HepG2 (cell line): ENCODE results near the gene ENO3. TPM values are rescaled to one million over a fixed set of nuclear protein-coding genes. Genes with fewer than 3 reads are reported as not detected.

Experiments used
- CREM ChIP-seq, 2 experiments: sonication (generic) in 1 of 2; formaldehyde crosslinking in 1 of 2; IDR thresholded peaks; 2 replicates each; pipeline versions ENCODE4 v1.4.0 to v1.6.1; 2016 to 2020; ENCODE audit warnings: antibody characterized with exemption in 1 of 2, mild to moderate bottlenecking in 1 of 2, missing genetic modification reagents in 1 of 2
- HMG20A ChIP-seq: IDR thresholded peaks from 2 replicates; pipeline ENCODE4 v1.6.1; 2016; ENCODE audit warnings: borderline replicate concordance
- HNF4A ChIP-seq: sonication (generic); formaldehyde crosslinking; IDR thresholded peaks from 2 replicates; pipeline ENCODE4 v1.4.0; 2020; ENCODE audit warnings: missing genetic modification reagents
- KDM5A ChIP-seq: fragments of 200-600 bp; sonication (generic); IDR thresholded peaks from 2 replicates; pipeline ENCODE4 v1.7.0; 2018; ENCODE audit warnings: antibody characterized with exemption, mild to moderate bottlenecking, low read length, borderline replicate concordance
- MED8 ChIP-seq: sonication (generic); formaldehyde crosslinking; IDR thresholded peaks from 2 replicates; pipeline ENCODE4 v1.8.1; 2023; ENCODE audit warnings: mild to moderate bottlenecking, missing genetic modification reagents; ENCODE audit not compliant: insufficient replicate concordance
- POLR2A ChIP-seq, 2 experiments: IDR thresholded peaks; 2 replicates each; pipeline ENCODE4 v1.6.1; 2011; ENCODE audit warnings: low read depth in 2 of 2, low read length in 2 of 2, mild to moderate bottlenecking in 1 of 2, moderate library complexity in 1 of 2; ENCODE audit not compliant: insufficient read depth in 1 of 2
- RELA ChIP-seq: sonication (generic); formaldehyde crosslinking; IDR thresholded peaks from 2 replicates; pipeline ENCODE4 v1.4.0; 2020; ENCODE audit warnings: missing genetic modification reagents
- SIX1 ChIP-seq: sonication (generic); formaldehyde crosslinking; IDR thresholded peaks from 2 replicates; pipeline ENCODE4 v1.4.0; 2020; ENCODE audit warnings: missing genetic modification reagents, borderline replicate concordance
- ZIK1 ChIP-seq: sonication (generic); formaldehyde crosslinking; IDR thresholded peaks from 2 replicates; pipeline ENCODE4 v1.5.0; 2020; ENCODE audit warnings: mild to moderate bottlenecking, low read depth, missing genetic modification reagents, borderline replicate concordance
- ZNF292 ChIP-seq: sonication (generic); formaldehyde crosslinking; IDR thresholded peaks from 2 replicates; pipeline ENCODE4 v1.8.1; 2022; ENCODE audit warnings: mild to moderate bottlenecking, low read depth, missing genetic modification reagents, borderline replicate concordance
- ZNF3 ChIP-seq: IDR thresholded peaks from 2 replicates; pipeline ENCODE4 v1.7.0; 2017; ENCODE audit warnings: inconsistent platforms
- ZNF350 ChIP-seq: sonication (generic); formaldehyde crosslinking; IDR thresholded peaks from 2 replicates; pipeline ENCODE4 v1.4.0; 2020; ENCODE audit warnings: mild to moderate bottlenecking, low read depth, missing genetic modification reagents, borderline replicate concordance
- ZNF672 ChIP-seq: sonication (generic); formaldehyde crosslinking; IDR thresholded peaks from 2 replicates; pipeline ENCODE4 v1.8.1; 2022; ENCODE audit warnings: missing genetic modification reagents
- polyA plus RNA-seq, 8 experiments: library from polyadenylated mRNA; depleted of rRNA in 3 of 8; stranded (reverse) in 7 of 8; unstranded in 1 of 8; fragments of >200 nt; fragmentation: Illumina TruSeq in 4 of 8; extraction: Trizol in 4 of 8; gene quantifications; 2 replicates each; pipeline versions ENCODE4 v1.2.1 to v1.2.3, GENCODE V29; 2011 to 2016; ENCODE audit warnings: low read depth in 4 of 8, missing spikeins in 1 of 8, mixed read lengths in 1 of 8; ENCODE audit not compliant: insufficient read depth in 1 of 8
- total RNA-seq, 5 experiments: library from RNA; depleted of rRNA; stranded (reverse); fragments of >200 nt; fragmentation: Illumina TruSeq; extraction: Trizol; gene quantifications; 2 replicates each; pipeline ENCODE4 v1.2.3, GENCODE V29; 2016; ENCODE audit warnings: low read depth in 1 of 5
- TF ChIP-seq, protein P1 (sequence below): sonication (generic); formaldehyde crosslinking; conservative IDR thresholded peaks from 2 replicates; pipeline ENCODE4 v1.4.0; 2020; ENCODE audit warnings: missing genetic modification reagents
- TF ChIP-seq, protein P2 (sequence below): fragments of 450-650 bp; IDR thresholded peaks from 2 replicates; pipeline ENCODE4 v1.6.1; 2016
- TF ChIP-seq, protein P3 (sequence below): sonication (generic); formaldehyde crosslinking; conservative IDR thresholded peaks from 2 replicates; pipeline ENCODE4 v1.4.0; 2020; ENCODE audit warnings: mild to moderate bottlenecking, missing genetic modification reagents, moderate library complexity
- TF ChIP-seq, protein P4 (sequence below): sonication (generic); formaldehyde crosslinking; conservative IDR thresholded peaks from 2 replicates; pipeline ENCODE4 v1.4.0; 2020; ENCODE audit warnings: missing genetic modification reagents
- TF ChIP-seq, protein P5 (sequence below): IDR thresholded peaks from 2 replicates; pipeline ENCODE4 v1.6.1; 2012; ENCODE audit warnings: inconsistent platforms
- TF ChIP-seq, protein P6 (sequence below): sonication (generic); formaldehyde crosslinking; IDR thresholded peaks from 2 replicates; pipeline ENCODE4 v1.5.1; 2020; ENCODE audit warnings: mild to moderate bottlenecking, missing genetic modification reagents, borderline replicate concordance

ENO3 gene
- total and polyA plus RNA-seq, 2 of the 13 experiments (the other 11 are each of a cell fraction or from before 2014, with no cell fraction given), result 59.8 to 69.8 TPM

DNA sequence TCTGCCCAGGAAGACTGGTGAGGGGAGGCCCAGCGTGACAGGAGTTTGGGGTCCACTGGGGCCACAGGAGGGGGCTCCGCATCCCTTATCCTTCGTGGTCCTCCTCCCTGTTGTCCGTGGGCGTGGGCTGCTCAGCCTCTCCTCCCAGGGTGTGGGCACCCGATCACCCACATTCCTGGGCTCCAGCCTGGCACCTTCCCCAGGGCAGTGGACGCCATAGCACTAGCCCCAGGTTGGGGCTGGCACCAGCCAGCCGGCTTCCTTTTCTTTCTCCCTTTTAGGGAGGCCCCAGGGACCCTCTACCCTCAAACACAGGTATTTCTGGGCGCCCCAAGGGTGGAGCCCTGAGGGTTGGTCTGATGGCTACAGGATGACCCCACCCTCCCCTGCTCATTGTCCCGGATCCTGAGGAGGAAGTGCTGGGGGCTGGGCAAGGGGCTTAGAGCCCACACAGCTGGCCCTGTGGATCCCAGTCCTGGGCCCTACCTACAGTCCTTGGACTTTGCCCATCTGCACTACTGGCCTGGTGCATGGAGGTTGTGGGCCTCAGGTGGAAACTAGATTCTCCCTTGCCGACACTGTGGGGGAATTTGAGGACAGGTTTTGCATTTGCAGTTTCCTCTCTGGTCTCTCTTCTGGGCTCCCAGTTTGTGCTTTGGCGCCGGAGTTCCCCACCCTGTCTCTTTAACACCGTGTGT, 48.0 kb downstream of the ENO3 start (continued):
- TF ChIP-seq, protein P1, sequence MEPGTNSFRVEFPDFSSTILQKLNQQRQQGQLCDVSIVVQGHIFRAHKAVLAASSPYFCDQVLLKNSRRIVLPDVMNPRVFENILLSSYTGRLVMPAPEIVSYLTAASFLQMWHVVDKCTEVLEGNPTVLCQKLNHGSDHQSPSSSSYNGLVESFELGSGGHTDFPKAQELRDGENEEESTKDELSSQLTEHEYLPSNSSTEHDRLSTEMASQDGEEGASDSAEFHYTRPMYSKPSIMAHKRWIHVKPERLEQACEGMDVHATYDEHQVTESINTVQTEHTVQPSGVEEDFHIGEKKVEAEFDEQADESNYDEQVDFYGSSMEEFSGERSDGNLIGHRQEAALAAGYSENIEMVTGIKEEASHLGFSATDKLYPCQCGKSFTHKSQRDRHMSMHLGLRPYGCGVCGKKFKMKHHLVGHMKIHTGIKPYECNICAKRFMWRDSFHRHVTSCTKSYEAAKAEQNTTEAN, result no peak
- TF ChIP-seq ZNF672 (CRISPR knock-in tag) (no peak), HMG20A (peak; percentile 45; the same call in 1 of the 2 replicates), RELA (CRISPR knock-in tag) (no peak), KDM5A (no peak), ZIK1 (CRISPR knock-in tag) (0 out of 2 replicates have a peak, but pooled peaks have one; percentile 66), HNF4A (CRISPR knock-in tag) (peak; percentile 99), ZNF3 (no peak), MED8 (CRISPR knock-in tag) (peak; percentile 76), SIX1 (CRISPR knock-in tag) (0 out of 2 replicates have a peak, but pooled peaks have one; percentile 26), ZNF350 (CRISPR knock-in tag) (no peak), CREM (IDR thresholded peaks at IDR 0.05) (peak; percentile 12; the same call in 1 of the 2 replicates), CREM (CRISPR knock-in tag; IDR thresholded peaks at IDR 0.05) (no peak), ZNF292 (CRISPR knock-in tag) (0 out of 2 replicates have a peak, but pooled peaks have one; percentile 36), POLR2A (IDR thresholded peaks at IDR 0.05; ENCODE audit: insufficient read depth in 1 of 2, low read depth in 2 of 2, low read length in 2 of 2) (peak; percentile 63 to 66)
- TF ChIP-seq, protein P2, sequence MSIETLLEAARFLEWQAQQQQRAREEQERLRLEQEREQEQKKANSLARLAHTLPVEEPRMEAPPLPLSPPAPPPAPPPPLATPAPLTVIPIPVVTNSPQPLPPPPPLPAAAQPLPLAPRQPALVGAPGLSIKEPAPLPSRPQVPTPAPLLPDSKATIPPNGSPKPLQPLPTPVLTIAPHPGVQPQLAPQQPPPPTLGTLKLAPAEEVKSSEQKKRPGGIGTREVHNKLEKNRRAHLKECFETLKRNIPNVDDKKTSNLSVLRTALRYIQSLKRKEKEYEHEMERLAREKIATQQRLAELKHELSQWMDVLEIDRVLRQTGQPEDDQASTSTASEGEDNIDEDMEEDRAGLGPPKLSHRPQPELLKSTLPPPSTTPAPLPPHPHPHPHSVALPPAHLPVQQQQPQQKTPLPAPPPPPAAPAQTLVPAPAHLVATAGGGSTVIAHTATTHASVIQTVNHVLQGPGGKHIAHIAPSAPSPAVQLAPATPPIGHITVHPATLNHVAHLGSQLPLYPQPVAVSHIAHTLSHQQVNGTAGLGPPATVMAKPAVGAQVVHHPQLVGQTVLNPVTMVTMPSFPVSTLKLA, result no peak
- TF ChIP-seq, protein P3, sequence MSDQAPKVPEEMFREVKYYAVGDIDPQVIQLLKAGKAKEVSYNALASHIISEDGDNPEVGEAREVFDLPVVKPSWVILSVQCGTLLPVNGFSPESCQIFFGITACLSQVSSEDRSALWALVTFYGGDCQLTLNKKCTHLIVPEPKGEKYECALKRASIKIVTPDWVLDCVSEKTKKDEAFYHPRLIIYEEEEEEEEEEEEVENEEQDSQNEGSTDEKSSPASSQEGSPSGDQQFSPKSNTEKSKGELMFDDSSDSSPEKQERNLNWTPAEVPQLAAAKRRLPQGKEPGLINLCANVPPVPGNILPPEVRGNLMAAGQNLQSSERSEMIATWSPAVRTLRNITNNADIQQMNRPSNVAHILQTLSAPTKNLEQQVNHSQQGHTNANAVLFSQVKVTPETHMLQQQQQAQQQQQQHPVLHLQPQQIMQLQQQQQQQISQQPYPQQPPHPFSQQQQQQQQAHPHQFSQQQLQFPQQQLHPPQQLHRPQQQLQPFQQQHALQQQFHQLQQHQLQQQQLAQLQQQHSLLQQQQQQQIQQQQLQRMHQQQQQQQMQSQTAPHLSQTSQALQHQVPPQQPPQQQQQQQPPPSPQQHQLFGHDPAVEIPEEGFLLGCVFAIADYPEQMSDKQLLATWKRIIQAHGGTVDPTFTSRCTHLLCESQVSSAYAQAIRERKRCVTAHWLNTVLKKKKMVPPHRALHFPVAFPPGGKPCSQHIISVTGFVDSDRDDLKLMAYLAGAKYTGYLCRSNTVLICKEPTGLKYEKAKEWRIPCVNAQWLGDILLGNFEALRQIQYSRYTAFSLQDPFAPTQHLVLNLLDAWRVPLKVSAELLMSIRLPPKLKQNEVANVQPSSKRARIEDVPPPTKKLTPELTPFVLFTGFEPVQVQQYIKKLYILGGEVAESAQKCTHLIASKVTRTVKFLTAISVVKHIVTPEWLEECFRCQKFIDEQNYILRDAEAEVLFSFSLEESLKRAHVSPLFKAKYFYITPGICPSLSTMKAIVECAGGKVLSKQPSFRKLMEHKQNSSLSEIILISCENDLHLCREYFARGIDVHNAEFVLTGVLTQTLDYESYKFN, result peak; percentile 95
- TF ChIP-seq, protein P4, sequence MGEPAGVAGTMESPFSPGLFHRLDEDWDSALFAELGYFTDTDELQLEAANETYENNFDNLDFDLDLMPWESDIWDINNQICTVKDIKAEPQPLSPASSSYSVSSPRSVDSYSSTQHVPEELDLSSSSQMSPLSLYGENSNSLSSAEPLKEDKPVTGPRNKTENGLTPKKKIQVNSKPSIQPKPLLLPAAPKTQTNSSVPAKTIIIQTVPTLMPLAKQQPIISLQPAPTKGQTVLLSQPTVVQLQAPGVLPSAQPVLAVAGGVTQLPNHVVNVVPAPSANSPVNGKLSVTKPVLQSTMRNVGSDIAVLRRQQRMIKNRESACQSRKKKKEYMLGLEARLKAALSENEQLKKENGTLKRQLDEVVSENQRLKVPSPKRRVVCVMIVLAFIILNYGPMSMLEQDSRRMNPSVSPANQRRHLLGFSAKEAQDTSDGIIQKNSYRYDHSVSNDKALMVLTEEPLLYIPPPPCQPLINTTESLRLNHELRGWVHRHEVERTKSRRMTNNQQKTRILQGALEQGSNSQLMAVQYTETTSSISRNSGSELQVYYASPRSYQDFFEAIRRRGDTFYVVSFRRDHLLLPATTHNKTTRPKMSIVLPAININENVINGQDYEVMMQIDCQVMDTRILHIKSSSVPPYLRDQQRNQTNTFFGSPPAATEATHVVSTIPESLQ, result no peak
- TF ChIP-seq, protein P5, sequence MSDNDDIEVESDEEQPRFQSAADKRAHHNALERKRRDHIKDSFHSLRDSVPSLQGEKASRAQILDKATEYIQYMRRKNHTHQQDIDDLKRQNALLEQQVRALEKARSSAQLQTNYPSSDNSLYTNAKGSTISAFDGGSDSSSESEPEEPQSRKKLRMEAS, result peak; percentile 75
- TF ChIP-seq, protein P6, sequence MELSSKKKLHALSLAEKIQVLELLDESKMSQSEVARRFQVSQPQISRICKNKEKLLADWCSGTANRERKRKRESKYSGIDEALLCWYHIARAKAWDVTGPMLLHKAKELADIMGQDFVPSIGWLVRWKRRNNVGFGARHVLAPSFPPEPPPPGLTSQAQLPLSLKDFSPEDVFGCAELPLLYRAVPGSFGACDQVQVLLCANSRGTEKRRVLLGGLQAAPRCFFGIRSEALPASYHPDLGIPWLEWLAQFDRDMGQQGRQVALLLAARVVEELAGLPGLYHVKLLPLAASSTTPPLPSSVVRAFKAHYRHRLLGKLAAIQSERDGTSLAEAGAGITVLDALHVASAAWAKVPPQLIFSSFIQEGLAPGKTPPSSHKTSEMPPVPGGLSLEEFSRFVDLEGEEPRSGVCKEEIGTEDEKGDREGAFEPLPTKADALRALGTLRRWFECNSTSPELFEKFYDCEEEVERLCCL (CRISPR knock-in tag), result no peak
